ENCODE results near the gene DDN.

Gene DDN

GRCh38 chr12:48957141-48958048, 41.8 kb downstream of the DDN start, which contains the start of gene ARF3:
Gene ARF3 (minus strand): TSS chr12:48957487. CDS start chr12:48941095, 16,392 bp downstream.
- Mint-ChIP-seq H3K36me3 (ENCODE audit: low read depth) (peaks cover 17% of the 10 kb centered on the region), H3K4me3 (peak within 1 kb of the TSS; percentile 91), H3K4me1 (ENCODE audit: low read depth) (peaks cover 38% of the 10 kb centered on the region), H3K9me3 (no peaks in the 10 kb centered on the region), H3K27ac (peak within 1 kb of the TSS; percentile 92), H3K27me3 (peaks cover 15% of the 10 kb centered on the region)

- H3K4me1 Mint-ChIP-seq (ENCODE audit: low read depth), result peaks cover 38% of the 10 kb centered on the region
- H3K36me3 Mint-ChIP-seq (ENCODE audit: low read depth), result peaks cover 20% of the 10 kb centered on the region
- no peaks in the 10 kb centered on the region for H3K9me3 Mint-ChIP-seq
- H3K4me3 Mint-ChIP-seq, result peak overlapping the region; percentile 91
- peak overlapping the region; percentile 92 for H3K27ac Mint-ChIP-seq
- H3K27me3 Mint-ChIP-seq, result peaks cover 15% of the 10 kb centered on the region
Observed at GRCh38 chr12:48956279-48957140, 42.7 kb downstream of the DDN start.

- H3K9me3 Mint-ChIP-seq, result no peaks in the 10 kb centered on the region
- no peak overlapping the region for H3K27ac Mint-ChIP-seq
- H3K4me3 Mint-ChIP-seq, result peak overlapping the region; percentile 32
- peaks cover 20% of the 10 kb centered on the region for H3K36me3 Mint-ChIP-seq (ENCODE audit: low read depth)
- H3K4me1 Mint-ChIP-seq (ENCODE audit: low read depth), result peaks cover 38% of the 10 kb centered on the region
- H3K27me3 Mint-ChIP-seq, result peaks cover 8% of the 10 kb centered on the region
Observed at GRCh38 chr12:48954841-48955501, 44.2 kb downstream of the DDN start.

GRCh38 chr12:48954061-48954460, 45.1 kb downstream of the DDN start:
- peaks cover 4% of the 10 kb centered on the region for H3K27me3 Mint-ChIP-seq
- H3K4me1 Mint-ChIP-seq (ENCODE audit: low read depth), result peaks cover 38% of the 10 kb centered on the region
- peaks cover 20% of the 10 kb centered on the region for H3K36me3 Mint-ChIP-seq (ENCODE audit: low read depth)
- H3K9me3 Mint-ChIP-seq, result no peaks in the 10 kb centered on the region
- H3K27ac Mint-ChIP-seq, result no peak overlapping the region
- H3K4me3 Mint-ChIP-seq, result no peak overlapping the region

- H3K36me3 Mint-ChIP-seq (ENCODE audit: low read depth), result peaks cover 26% of the 10 kb centered on the region
- H3K4me3 Mint-ChIP-seq, result no peak overlapping the region
- H3K4me1 Mint-ChIP-seq (ENCODE audit: low read depth), result peaks cover 37% of the 10 kb centered on the region
- no peaks in the 10 kb centered on the region for H3K9me3 Mint-ChIP-seq
- no peak overlapping the region for H3K27ac Mint-ChIP-seq
- peaks cover under 1% of the 10 kb centered on the region for H3K27me3 Mint-ChIP-seq
Observed at GRCh38 chr12:48952691-48953090, 46.5 kb downstream of the DDN start.

- no peaks in the 10 kb centered on the region for H3K27me3 Mint-ChIP-seq
- H3K9me3 Mint-ChIP-seq, result no peaks in the 10 kb centered on the region
- peaks cover 16% of the 10 kb centered on the region for H3K36me3 Mint-ChIP-seq (ENCODE audit: low read depth)
- no peak overlapping the region for H3K4me3 Mint-ChIP-seq
- no peak overlapping the region for H3K27ac Mint-ChIP-seq
- peaks cover 4% of the 10 kb centered on the region for H3K4me1 Mint-ChIP-seq (ENCODE audit: low read depth)
Observed at GRCh38 chr12:48947727-48948126, 51.4 kb downstream of the DDN start.

GRCh38 chr12:48946943-48947342, 52.2 kb downstream of the DDN start:
- H3K9me3 Mint-ChIP-seq, result no peaks in the 10 kb centered on the region
- peaks cover 4% of the 10 kb centered on the region for H3K4me1 Mint-ChIP-seq (ENCODE audit: low read depth)
- H3K27ac Mint-ChIP-seq, result no peak overlapping the region
- peaks cover 15% of the 10 kb centered on the region for H3K36me3 Mint-ChIP-seq (ENCODE audit: low read depth)
- H3K4me3 Mint-ChIP-seq, result no peak overlapping the region
- no peaks in the 10 kb centered on the region for H3K27me3 Mint-ChIP-seq

- no peak overlapping the region for H3K4me3 Mint-ChIP-seq
- H3K36me3 Mint-ChIP-seq (ENCODE audit: low read depth), result peaks cover 15% of the 10 kb centered on the region
- peaks cover 4% of the 10 kb centered on the region for H3K4me1 Mint-ChIP-seq (ENCODE audit: low read depth)
- no peak overlapping the region for H3K27ac Mint-ChIP-seq
- no peaks in the 10 kb centered on the region for H3K9me3 Mint-ChIP-seq
- H3K27me3 Mint-ChIP-seq, result no peaks in the 10 kb centered on the region
Observed at GRCh38 chr12:48946205-48946604, 53.0 kb downstream of the DDN start.

Data from stimulated activated naive CD8-positive, alpha-beta T cell treated with anti-CD3 and anti-CD28 coated beads, Interleukin-15, Interleukin-2, amounts not matched to agents 100 ng/mL and 50 ng/mL, for 24 hours (primary cell).